K562 (cell line): ENCODE results near the gene NUP107. TPM values are rescaled to one million over a fixed set of nuclear protein-coding genes. Genes with fewer than 3 reads are reported as not detected.
A peak's percentile ranks its signal among the peaks of the same experiment; 100 is the strongest.

Source experiments
- BDP1 ChIP-seq: IDR thresholded peaks from 3 replicates; pipeline ENCODE4 v1.6.1; 2011; ENCODE audit not compliant: insufficient read length, insufficient read depth
- BRF2 ChIP-seq: IDR thresholded peaks from 3 replicates; pipeline ENCODE4 v1.6.1; 2011; ENCODE audit warnings: borderline replicate concordance, mild to moderate bottlenecking; ENCODE audit not compliant: insufficient read length, insufficient read depth
- CC2D1A ChIP-seq: fragments of 450-650 bp; IDR thresholded peaks from 2 replicates; pipeline ENCODE4 v1.6.1; 2017; ENCODE audit warnings: mild to moderate bottlenecking
- DNMT1 ChIP-seq: fragments of 450-650 bp; IDR thresholded peaks from 2 replicates; pipeline ENCODE4 v1.6.1; 2016; ENCODE audit warnings: antibody characterized with exemption, mild to moderate bottlenecking
- E2F6 ChIP-seq, 2 experiments: IDR thresholded peaks; 2 replicates each; pipeline ENCODE4 v1.6.1; 2011; ENCODE audit warnings: borderline replicate concordance in 1 of 2, control low read depth in 1 of 2, low read depth in 1 of 2, low read length in 1 of 2, mild to moderate bottlenecking in 1 of 2, mixed read lengths in 1 of 2, moderate library complexity in 1 of 2; ENCODE audit not compliant: insufficient read depth in 1 of 2, insufficient read length in 1 of 2, poor library complexity in 1 of 2, severe bottlenecking in 1 of 2; ENCODE audit errors: extremely low read depth in 1 of 2
- EP300 ChIP-seq: IDR thresholded peaks from 2 replicates; pipeline ENCODE4 v1.6.1; 2012; ENCODE audit warnings: low read length, improper control_type of control experiment
- JUNB ChIP-seq: fragments of 450-650 bp; formaldehyde crosslinking; conservative IDR thresholded peaks from 2 replicates; pipeline ENCODE4 v1.4.0; 2020; ENCODE audit warnings: mild to moderate bottlenecking
- KDM4B ChIP-seq, 2 experiments: fragments of 450-650 bp in 1 of 2; sonication (generic) in 1 of 2; IDR thresholded peaks; 2 replicates each; pipeline ENCODE4 v1.6.1; 2016 to 2017; ENCODE audit warnings: borderline replicate concordance in 2 of 2, antibody characterized with exemption in 1 of 2, low read depth in 1 of 2, mild to moderate bottlenecking in 1 of 2
- KLF13 ChIP-seq: fragments of 450-650 bp; IDR thresholded peaks from 2 replicates; pipeline ENCODE4 v1.6.1; 2016; ENCODE audit warnings: missing genetic modification characterization, low read depth, mild to moderate bottlenecking, missing compliant biosample characterization, moderate library complexity, borderline replicate concordance
- NFRKB ChIP-seq: fragments of 450-650 bp; IDR thresholded peaks from 2 replicates; pipeline ENCODE4 v1.6.1; 2016; ENCODE audit warnings: low read depth
- NFXL1 ChIP-seq: fragments of 450-650 bp; formaldehyde crosslinking; IDR thresholded peaks from 2 replicates; pipeline ENCODE4 v1.4.0; 2021; ENCODE audit warnings: mild to moderate bottlenecking
- RREB1 ChIP-seq: fragments of 250-450 bp; sonication (Bioruptor Pico); IDR thresholded peaks from 2 replicates; pipeline ENCODE4 v1.4.0; 2020
- SIN3A ChIP-seq, 2 experiments: fragments of 150-350 bp in 1 of 2; IDR thresholded peaks; 2 replicates each; pipeline ENCODE4 v1.6.1; 2011 to 2016; ENCODE audit warnings: borderline replicate concordance in 2 of 2, low read depth in 2 of 2, low read length in 2 of 2, mild to moderate bottlenecking in 2 of 2, moderate library complexity in 2 of 2; ENCODE audit not compliant: control insufficient read depth in 1 of 2
- SRSF9 ChIP-seq: fragments of 200-400 bp; formaldehyde crosslinking; IDR thresholded peaks from 2 replicates; pipeline ENCODE4 v1.6.1; 2017; ENCODE audit warnings: low read depth, low read length, borderline replicate concordance
- TBL1XR1 ChIP-seq, 2 experiments: IDR thresholded peaks; 2 replicates each; pipeline ENCODE4 v1.6.1; 2012; ENCODE audit warnings: improper control_type of control experiment in 2 of 2, low read length in 2 of 2, mild to moderate bottlenecking in 1 of 2
- polyA plus RNA-seq, 8 experiments: library from polyadenylated mRNA; depleted of rRNA in 4 of 8; stranded (reverse) in 5 of 8; unstranded in 3 of 8; fragments of >200 nt; fragmentation: Nextera tagmentation in 2 of 8; fragmentation: Illumina TruSeq in 1 of 8; extraction: Ambion mirVana in 2 of 8; extraction: Trizol in 1 of 8; gene quantifications; 2 replicates each; pipeline versions ENCODE4 v1.2.1 to v1.2.3, GENCODE V29; 2011 to 2014; ENCODE audit warnings: inconsistent platforms in 1 of 8, missing spikeins in 1 of 8
- total RNA-seq, 7 experiments: library from RNA; depleted of rRNA in 6 of 7; stranded (reverse); fragments of >200 nt in 6 of 7; fragmentation: Illumina TruSeq in 2 of 7; extraction: Trizol in 2 of 7; gene quantifications; 2 replicates each; pipeline versions ENCODE4 v1.2.1 to v1.2.3, GENCODE V29; 2011 to 2021; ENCODE audit warnings: low replicate concordance in 1 of 7
- TF ChIP-seq, protein P1 (sequence below): sonication (generic); formaldehyde crosslinking; IDR thresholded peaks from 2 replicates; pipeline ENCODE4 v1.8.0; 2022; ENCODE audit warnings: mild to moderate bottlenecking, missing genetic modification reagents, borderline replicate concordance

The NUP107 gene
- total and polyA plus RNA-seq, 9 of the 15 experiments (the other 6 are each of a cell fraction or from before 2014, with no cell fraction given) = 129 to 277 (median 199) TPM

DNA sequence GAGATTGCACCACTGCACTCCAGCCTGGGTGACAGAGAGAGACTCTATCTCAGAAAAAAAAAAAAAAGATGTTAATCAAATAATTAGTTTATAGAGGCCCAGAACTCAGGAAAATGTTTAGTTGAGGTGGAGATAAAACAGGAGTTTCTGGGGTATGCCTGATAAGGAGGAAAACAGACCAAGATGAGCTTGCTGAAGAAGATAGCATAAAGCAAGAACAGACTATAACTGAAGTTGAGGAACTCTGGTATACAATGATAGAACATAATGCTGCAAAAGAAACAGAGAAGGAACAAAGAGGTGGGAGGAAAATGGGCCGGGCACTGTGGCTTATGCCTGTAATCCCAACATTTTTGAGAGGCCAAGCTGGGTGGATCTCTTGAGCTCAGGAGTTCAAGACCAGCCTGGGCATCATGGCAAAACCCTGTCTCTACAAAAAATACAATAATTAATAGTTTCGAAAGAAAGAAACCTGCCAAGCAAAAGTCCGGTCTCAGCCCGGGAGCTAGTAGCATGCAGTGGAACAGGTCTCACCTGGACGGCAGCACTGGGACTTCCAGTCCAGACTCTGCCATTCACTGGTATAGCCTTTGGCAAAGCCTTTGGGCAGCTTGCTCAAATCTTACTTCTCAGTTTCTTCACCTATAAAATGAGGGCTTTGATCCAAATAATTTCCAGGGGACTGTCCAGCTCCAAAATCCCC lies 84.6 kb downstream of the NUP107 start (continued):
- TF ChIP-seq, protein P1, sequence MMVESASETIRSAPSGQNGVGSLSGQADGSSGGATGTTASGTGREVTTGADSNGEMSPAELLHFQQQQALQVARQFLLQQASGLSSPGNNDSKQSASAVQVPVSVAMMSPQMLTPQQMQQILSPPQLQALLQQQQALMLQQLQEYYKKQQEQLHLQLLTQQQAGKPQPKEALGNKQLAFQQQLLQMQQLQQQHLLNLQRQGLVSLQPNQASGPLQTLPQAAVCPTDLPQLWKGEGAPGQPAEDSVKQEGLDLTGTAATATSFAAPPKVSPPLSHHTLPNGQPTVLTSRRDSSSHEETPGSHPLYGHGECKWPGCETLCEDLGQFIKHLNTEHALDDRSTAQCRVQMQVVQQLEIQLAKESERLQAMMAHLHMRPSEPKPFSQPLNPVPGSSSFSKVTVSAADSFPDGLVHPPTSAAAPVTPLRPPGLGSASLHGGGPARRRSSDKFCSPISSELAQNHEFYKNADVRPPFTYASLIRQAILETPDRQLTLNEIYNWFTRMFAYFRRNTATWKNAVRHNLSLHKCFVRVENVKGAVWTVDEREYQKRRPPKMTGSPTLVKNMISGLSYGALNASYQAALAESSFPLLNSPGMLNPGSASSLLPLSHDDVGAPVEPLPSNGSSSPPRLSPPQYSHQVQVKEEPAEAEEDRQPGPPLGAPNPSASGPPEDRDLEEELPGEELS (CRISPR knock-in tag) = no peak
- TF ChIP-seq NFXL1 (CRISPR knock-in tag) = no peak
- TF ChIP-seq KDM4B (IDR thresholded peaks at IDR 0.05; ENCODE audit: borderline replicate concordance in 2 of 2, low read depth in 1 of 2) = no peak
- no peak for TF ChIP-seq SRSF9
- TF ChIP-seq SIN3A (IDR thresholded peaks at IDR 0.05; ENCODE audit: borderline replicate concordance in 2 of 2, control insufficient read depth in 1 of 2, low read depth in 2 of 2, low read length in 2 of 2) = no peak
- no peak for TF ChIP-seq NFRKB
- no peak for TF ChIP-seq E2F6 (IDR thresholded peaks at IDR 0.05; ENCODE audit: borderline replicate concordance in 1 of 2, extremely low read depth in 1 of 2, insufficient read depth in 1 of 2, insufficient read length in 1 of 2, low read depth in 1 of 2, low read length in 1 of 2, poor library complexity in 1 of 2, severe bottlenecking in 1 of 2)
- peak; percentile 67; the same call in 1 of the 2 replicates for TF ChIP-seq CC2D1A
- TF ChIP-seq KLF13 (tag) = no peak
- no peak for TF ChIP-seq RREB1 (CRISPR knock-in tag)
- TF ChIP-seq DNMT1 = no peak
- no peak for TF ChIP-seq BDP1
- peak; percentile 52; the same call in 1 of the 2 replicates for TF ChIP-seq EP300
- TF ChIP-seq BRF2 = no peak
- 0 out of 4 replicates have a peak, but pooled peaks of 1 of the 2 experiments have one; percentile 31 for TF ChIP-seq TBL1XR1 (IDR thresholded peaks at IDR 0.05; ENCODE audit: low read length in 2 of 2)
- no peak for TF ChIP-seq JUNB
